ENCODE data around the gene KIAA1191.

KIAA1191 gene

GRCh38 chr5:176368726-176369125 is 7.2 kb upstream of the KIAA1191 start:
- H3K27ac ChIP-seq: no peak overlapping the region
- TF ChIP-seq ZFX (IDR thresholded peaks at IDR 0.05; ENCODE audit: borderline replicate concordance) (no peak), CTCF (IDR thresholded peaks at IDR 0.05) (no peak)

GRCh38 chr5:176366232-176366894 is 4.8 kb upstream of the KIAA1191 start:
- H3K27ac ChIP-seq: no peak overlapping the region
- TF ChIP-seq ZFX (IDR thresholded peaks at IDR 0.05; ENCODE audit: borderline replicate concordance) (no peak), CTCF (IDR thresholded peaks at IDR 0.05) (no peak)

- TF ChIP-seq CTCF (IDR thresholded peaks at IDR 0.05) (no peak), ZFX (IDR thresholded peaks at IDR 0.05; ENCODE audit: borderline replicate concordance) (no peak)
- H3K27ac ChIP-seq: no peak within 1 kb of the TSS
Observed at GRCh38 chr5:176365351-176366231, 4.0 kb upstream of the KIAA1191 start, which contains the start of gene ARL10. ARL10 (plus strand) TSS chr5:176365487; CDS start chr5:176365564, 77 bp downstream.

- H3K27ac ChIP-seq: no peak overlapping the region
- TF ChIP-seq CTCF (IDR thresholded peaks at IDR 0.05): no peak
- TF ChIP-seq ZFX (IDR thresholded peaks at IDR 0.05; ENCODE audit: borderline replicate concordance): no peak
Observed at GRCh38 chr5:176364765-176365350, 3.3 kb upstream of the KIAA1191 start.

GRCh38 chr5:176362233-176362490 is 598 bp upstream of the KIAA1191 start:
- H3K27ac ChIP-seq: no peak overlapping the region
- TF ChIP-seq CTCF (IDR thresholded peaks at IDR 0.05) (no peak), ZFX (IDR thresholded peaks at IDR 0.05; ENCODE audit: borderline replicate concordance) (no peak)

- H3K27ac ChIP-seq: peak overlapping the region; percentile 48
- TF ChIP-seq ZFX (IDR thresholded peaks at IDR 0.05; ENCODE audit: borderline replicate concordance) (no peak), CTCF (IDR thresholded peaks at IDR 0.05) (no peak)
Observed at GRCh38 chr5:176360894-176361436, 599 bp downstream of the KIAA1191 start.

Data from 22Rv1 (cell line).